Keratinocyte (primary cell): ENCODE data around the gene DPM2.

Experiments used
- CTCF ChIP-seq, 3 experiments: IDR thresholded peaks in 1 of 3; conservative IDR thresholded peaks in 1 of 3; optimal IDR thresholded peaks in 1 of 3; 2 replicates in 2 of 3; 3 replicates in 1 of 3; pipeline versions ENCODE3 to v1.5.1; 2011; ENCODE audit warnings: low read length in 3 of 3, mild to moderate bottlenecking in 3 of 3, moderate library complexity in 2 of 3, control low read depth in 1 of 3, inconsistent platforms in 1 of 3; ENCODE audit not compliant: insufficient read depth in 2 of 3; ENCODE audit errors: extremely low read depth in 1 of 3
- EZH2 ChIP-seq: IDR thresholded peaks from one replicate; pipeline ENCODE4 v1.6.1; 2012; ENCODE audit warnings: inconsistent platforms, mild to moderate bottlenecking, low read length, moderate library complexity

GRCh38 chr9:127898433-127899127 is 39.1 kb downstream of the DPM2 start:
- TF ChIP-seq CTCF (optimal IDR thresholded peaks at IDR 0.05 in 1 of 3, IDR thresholded peaks at IDR 0.05 in 1 of 3, conservative IDR thresholded peaks at IDR 0.05 in 1 of 3; ENCODE audit: extremely low read depth in 1 of 3, insufficient read depth in 2 of 3, low read length in 3 of 3) (no peak), EZH2 (no peak)
